ENCODE data around the gene VPS35.

GRCh38 chr16:46621006-46621933 lies 67.7 kb downstream of the VPS35 start, which contains the start of gene SHCBP1:
- no peak for TF ChIP-seq CTCF (IDR thresholded peaks at IDR 0.05)
- TF ChIP-seq POLR2A (IDR thresholded peaks at IDR 0.05), result no peak
